Measurements from ENCODE around the gene CAND2.

The CAND2 gene

GRCh38 chr3:12808587-12808986 is 12.1 kb downstream of the CAND2 start:
- no peak for DNase-seq

GRCh38 chr3:12809001-12809400 is 12.5 kb downstream of the CAND2 start:
- DNase-seq: no peak

GRCh38 chr3:12809435-12809834 is 13.0 kb downstream of the CAND2 start:
- no peak for DNase-seq

- peak; percentile 83 for DNase-seq
Observed at GRCh38 chr3:12810013-12810780, 13.7 kb downstream of the CAND2 start.

GRCh38 chr3:12810961-12811360 is 14.5 kb downstream of the CAND2 start:
- DNase-seq: no peak

GRCh38 chr3:12812812-12813211 is 16.3 kb downstream of the CAND2 start:
- DNase-seq: no peak

- DNase-seq: no peak
Observed at GRCh38 chr3:12813967-12814366, 17.5 kb downstream of the CAND2 start.

GRCh38 chr3:12815078-12815477 is 18.6 kb downstream of the CAND2 start:
- no peak for DNase-seq

- no peak for DNase-seq
Observed at GRCh38 chr3:12815719-12816118, 19.2 kb downstream of the CAND2 start.

GRCh38 chr3:12816521-12817342 is 20.3 kb downstream of the CAND2 start:
- no peak for DNase-seq

- no peak for DNase-seq
Observed at GRCh38 chr3:12817343-12817710, 20.8 kb downstream of the CAND2 start.

- DNase-seq: no peak
Observed at GRCh38 chr3:12818273-12818672, 21.8 kb downstream of the CAND2 start.

GRCh38 chr3:12818773-12819172 is 22.3 kb downstream of the CAND2 start:
- no peak for DNase-seq

GRCh38 chr3:12822725-12823373 is 26.4 kb downstream of the CAND2 start:
- DNase-seq: no peak

GRCh38 chr3:12824299-12824698 is 27.8 kb downstream of the CAND2 start:
- DNase-seq: no peak

- DNase-seq: no peak
Observed at GRCh38 chr3:12825156-12825555, 28.7 kb downstream of the CAND2 start.

GRCh38 chr3:12828751-12829150 is 32.3 kb downstream of the CAND2 start:
- no peak for DNase-seq

- no peak for DNase-seq
Observed at GRCh38 chr3:12829404-12829803, 32.9 kb downstream of the CAND2 start.

GRCh38 chr3:12829886-12830784 is 33.7 kb downstream of the CAND2 start:
- no peak for DNase-seq

GRCh38 chr3:12830785-12831156 is 34.3 kb downstream of the CAND2 start:
- no peak for DNase-seq

GRCh38 chr3:12831301-12831866 is 34.9 kb downstream of the CAND2 start:
- DNase-seq: no peak

Data from NCI-H1105 (cell line).